HUES64 (cell line): ENCODE data around the gene LTBP3.

Experiments
- H3K27ac ChIP-seq: 2 replicates; pipeline ENCODE4 v1.7.0; 2013; ENCODE audit warnings: low read depth, low read length, inconsistent platforms
- H3K27me3 ChIP-seq: 2 replicates; pipeline ENCODE4 v1.6.1; 2013; ENCODE audit warnings: mild to moderate bottlenecking, low read length; ENCODE audit not compliant: insufficient read depth
- H3K36me3 ChIP-seq: 2 replicates; pipeline ENCODE4 v1.6.1; 2013; ENCODE audit warnings: mild to moderate bottlenecking, low read length; ENCODE audit not compliant: insufficient read depth
- H3K4me1 ChIP-seq: 2 replicates; pipeline ENCODE4 v1.6.1; 2013; ENCODE audit warnings: mild to moderate bottlenecking, low read length, moderate library complexity; ENCODE audit not compliant: insufficient read depth
- H3K4me3 ChIP-seq: 2 replicates; pipeline ENCODE4 v1.5.1; 2013; ENCODE audit warnings: mild to moderate bottlenecking, low read length, moderate library complexity
- H3K9ac ChIP-seq: 2 replicates; pipeline ENCODE4 v1.6.1; 2013; ENCODE audit warnings: mild to moderate bottlenecking, low read depth, low read length
- H3K9me3 ChIP-seq: 2 replicates; pipeline ENCODE4 v1.6.1; 2013; ENCODE audit warnings: low read depth, low read length; ENCODE audit not compliant: insufficient read depth
- WGBS: fragments of 150-250, 120-280 bp; methylation state at CpG from one replicate; pipeline ENCODE4 v1.1.7; 2013; ENCODE audit warnings: missing lambda C conversion rate; 5-methylcytosine and 5-hydroxymethylcytosine counted together

The LTBP3 gene

DNA sequence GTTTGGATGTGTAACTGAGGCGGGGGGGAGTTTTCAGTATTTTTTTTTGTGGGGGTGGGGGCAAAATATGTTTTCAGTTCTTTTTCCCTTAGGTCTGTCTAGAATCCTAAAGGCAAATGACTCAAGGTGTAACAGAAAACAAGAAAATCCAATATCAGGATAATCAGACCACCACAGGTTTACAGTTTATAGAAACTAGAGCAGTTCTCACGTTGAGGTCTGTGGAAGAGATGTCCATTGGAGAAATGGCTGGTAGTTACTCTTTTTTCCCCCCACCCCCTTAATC lies 57.0 kb downstream of the LTBP3 start:
- peaks cover 26% of the 10 kb centered on the region for H3K4me1 ChIP-seq
- H3K27me3 ChIP-seq = no peaks in the 10 kb centered on the region
- H3K36me3 ChIP-seq = peaks cover 65% of the 10 kb centered on the region
- peak overlapping the region; percentile 100 for H3K9ac ChIP-seq
- H3K9me3 ChIP-seq = no peaks in the 10 kb centered on the region
- WGBS = 0% methylated on average over 1 of the region's 2 CpGs
- peak overlapping the region; percentile 96 for H3K4me3 ChIP-seq
- no peak overlapping the region; the same call in 1 of the 2 replicates for H3K27ac ChIP-seq

DNA sequence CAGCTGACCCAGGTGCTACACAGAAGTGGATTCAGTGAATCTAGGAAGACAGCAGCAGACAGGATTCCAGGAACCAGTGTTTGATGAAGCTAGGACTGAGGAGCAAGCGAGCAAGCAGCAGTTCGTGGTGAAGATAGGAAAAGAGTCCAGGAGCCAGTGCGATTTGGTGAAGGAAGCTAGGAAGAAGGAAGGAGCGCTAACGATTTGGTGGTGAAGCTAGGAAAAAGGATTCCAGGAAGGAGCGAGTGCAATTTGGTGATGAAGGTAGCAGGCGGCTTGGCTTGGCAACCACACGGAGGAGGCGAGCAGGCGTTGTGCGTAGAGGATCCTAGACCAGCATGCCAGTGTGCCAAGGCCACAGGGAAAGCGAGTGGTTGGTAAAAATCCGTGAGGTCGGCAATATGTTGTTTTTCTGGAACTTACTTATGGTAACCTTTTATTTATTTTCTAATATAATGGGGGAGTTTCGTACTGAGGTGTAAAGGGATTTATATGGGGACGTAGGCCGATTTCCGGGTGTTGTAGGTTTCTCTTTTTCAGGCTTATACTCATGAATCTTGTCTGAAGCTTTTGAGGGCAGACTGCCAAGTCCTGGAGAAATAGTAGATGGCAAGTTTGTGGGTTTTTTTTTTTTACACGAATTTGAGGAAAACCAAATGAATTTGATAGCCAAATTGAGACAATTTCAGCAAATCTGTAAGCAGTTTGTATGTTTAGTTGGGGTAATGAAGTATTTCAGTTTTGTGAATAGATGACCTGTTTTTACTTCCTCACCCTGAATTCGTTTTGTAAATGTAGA lies 57.6 kb downstream of the LTBP3 start:
- no peaks in the 10 kb centered on the region for H3K27me3 ChIP-seq
- H3K9me3 ChIP-seq = no peaks in the 10 kb centered on the region
- H3K9ac ChIP-seq = peak overlapping the region; percentile 100
- under 1% methylated on average over 20 of the region's 20 CpGs for WGBS
- peaks cover 59% of the 10 kb centered on the region for H3K36me3 ChIP-seq
- H3K27ac ChIP-seq = peak overlapping the region; percentile 99; the same call in 1 of the 2 replicates
- H3K4me3 ChIP-seq = peak overlapping the region; percentile 96
- peaks cover 25% of the 10 kb centered on the region for H3K4me1 ChIP-seq

DNA sequence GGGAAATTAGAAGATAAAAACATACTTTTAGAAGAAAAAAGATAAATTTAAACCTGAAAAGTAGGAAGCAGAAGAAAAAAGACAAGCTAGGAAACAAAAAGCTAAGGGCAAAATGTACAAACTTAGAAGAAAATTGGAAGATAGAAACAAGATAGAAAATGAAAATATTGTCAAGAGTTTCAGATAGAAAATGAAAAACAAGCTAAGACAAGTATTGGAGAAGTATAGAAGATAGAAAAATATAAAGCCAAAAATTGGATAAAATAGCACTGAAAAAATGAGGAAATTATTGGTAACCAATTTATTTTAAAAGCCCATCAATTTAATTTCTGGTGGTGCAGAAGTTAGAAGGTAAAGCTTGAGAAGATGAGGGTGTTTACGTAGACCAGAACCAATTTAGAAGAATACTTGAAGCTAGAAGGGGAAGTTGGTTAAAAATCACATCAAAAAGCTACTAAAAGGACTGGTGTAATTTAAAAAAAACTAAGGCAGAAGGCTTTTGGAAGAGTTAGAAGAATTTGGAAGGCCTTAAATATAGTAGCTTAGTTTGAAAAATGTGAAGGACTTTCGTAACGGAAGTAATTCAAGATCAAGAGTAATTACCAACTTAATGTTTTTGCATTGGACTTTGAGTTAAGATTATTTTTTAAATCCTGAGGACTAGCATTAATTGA lies 58.3 kb downstream of the LTBP3 start:
- Histone ChIP-seq H3K9me3 (no peaks in the 10 kb centered on the region), H3K9ac (peak overlapping the region; percentile 100), H3K4me3 (peak overlapping the region; percentile 96), H3K4me1 (peaks cover 19% of the 10 kb centered on the region), H3K27ac (peak overlapping the region; percentile 99), H3K36me3 (peaks cover 52% of the 10 kb centered on the region), H3K27me3 (no peaks in the 10 kb centered on the region)
- WGBS = 0% methylated on average over 3 of the region's 3 CpGs

DNA sequence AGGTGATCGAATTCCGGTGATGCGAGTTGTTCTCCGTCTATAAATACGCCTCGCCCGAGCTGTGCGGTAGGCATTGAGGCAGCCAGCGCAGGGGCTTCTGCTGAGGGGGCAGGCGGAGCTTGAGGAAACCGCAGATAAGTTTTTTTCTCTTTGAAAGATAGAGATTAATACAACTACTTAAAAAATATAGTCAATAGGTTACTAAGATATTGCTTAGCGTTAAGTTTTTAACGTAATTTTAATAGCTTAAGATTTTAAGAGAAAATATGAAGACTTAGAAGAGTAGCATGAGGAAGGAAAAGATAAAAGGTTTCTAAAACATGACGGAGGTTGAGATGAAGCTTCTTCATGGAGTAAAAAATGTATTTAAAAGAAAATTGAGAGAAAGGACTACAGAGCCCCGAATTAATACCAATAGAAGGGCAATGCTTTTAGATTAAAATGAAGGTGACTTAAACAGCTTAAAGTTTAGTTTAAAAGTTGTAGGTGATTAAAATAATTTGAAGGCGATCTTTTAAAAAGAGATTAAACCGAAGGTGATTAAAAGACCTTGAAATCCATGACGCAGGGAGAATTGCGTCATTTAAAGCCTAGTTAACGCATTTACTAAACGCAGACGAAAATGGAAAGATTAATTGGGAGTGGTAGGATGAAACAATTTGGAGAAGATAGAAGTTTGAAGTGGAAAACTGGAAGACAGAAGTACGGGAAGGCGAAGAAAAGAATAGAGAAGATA lies 59.0 kb downstream of the LTBP3 start, which contains the start of gene MALAT1:
Gene MALAT1, plus strand, starts transcription at position 69 of the 736 bp plus-strand sequence.
- no peaks in the 10 kb centered on the region for H3K9me3 ChIP-seq
- H3K4me3 ChIP-seq = peak within 1 kb of the TSS; percentile 96
- H3K27me3 ChIP-seq = no peaks in the 10 kb centered on the region
- H3K9ac ChIP-seq = peak within 1 kb of the TSS; percentile 100
- H3K27ac ChIP-seq = peak within 1 kb of the TSS; percentile 99
- H3K4me1 ChIP-seq = peaks cover 17% of the 10 kb centered on the region
- H3K36me3 ChIP-seq = peaks cover 45% of the 10 kb centered on the region
- WGBS = under 1% methylated on average over 22 of the region's 24 CpGs

DNA sequence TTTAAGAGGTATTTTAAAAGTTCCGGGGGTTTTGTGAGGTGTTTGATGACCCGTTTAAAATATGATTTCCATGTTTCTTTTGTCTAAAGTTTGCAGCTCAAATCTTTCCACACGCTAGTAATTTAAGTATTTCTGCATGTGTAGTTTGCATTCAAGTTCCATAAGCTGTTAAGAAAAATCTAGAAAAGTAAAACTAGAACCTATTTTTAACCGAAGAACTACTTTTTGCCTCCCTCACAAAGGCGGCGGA lies 59.5 kb downstream of the LTBP3 start:
- Histone ChIP-seq H3K4me3 (peak overlapping the region; percentile 96), H3K9me3 (no peaks in the 10 kb centered on the region), H3K27me3 (no peaks in the 10 kb centered on the region), H3K9ac (peak overlapping the region; percentile 100), H3K27ac (peak overlapping the region; percentile 99), H3K4me1 (peaks cover 20% of the 10 kb centered on the region), H3K36me3 (peaks cover 40% of the 10 kb centered on the region)
- WGBS = 2% methylated on average over 4 of the region's 6 CpGs

DNA sequence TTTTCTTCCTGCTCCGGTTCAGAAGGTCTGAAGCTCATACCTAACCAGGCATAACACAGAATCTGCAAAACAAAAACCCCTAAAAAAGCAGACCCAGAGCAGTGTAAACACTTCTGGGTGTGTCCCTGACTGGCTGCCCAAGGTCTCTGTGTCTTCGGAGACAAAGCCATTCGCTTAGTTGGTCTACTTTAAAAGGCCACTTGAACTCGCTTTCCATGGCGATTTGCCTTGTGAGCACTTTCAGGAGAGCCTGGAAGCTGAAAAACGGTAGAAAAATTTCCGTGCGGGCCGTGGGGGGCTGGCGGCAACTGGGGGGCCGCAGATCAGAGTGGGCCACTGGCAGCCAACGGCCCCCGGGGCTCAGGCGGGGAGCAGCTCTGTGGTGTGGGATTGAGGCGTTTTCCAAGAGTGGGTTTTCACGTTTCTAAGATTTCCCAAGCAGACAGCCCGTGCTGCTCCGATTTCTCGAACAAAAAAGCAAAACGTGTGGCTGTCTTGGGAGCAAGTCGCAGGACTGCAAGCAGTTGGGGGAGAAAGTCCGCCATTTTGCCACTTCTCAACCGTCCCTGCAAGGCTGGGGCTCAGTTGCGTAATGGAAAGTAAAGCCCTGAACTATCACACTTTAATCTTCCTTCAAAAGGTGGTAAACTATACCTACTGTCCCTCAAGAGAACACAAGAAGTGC lies 60.0 kb downstream of the LTBP3 start:
- Histone ChIP-seq H3K9me3 (no peaks in the 10 kb centered on the region), H3K9ac (peak overlapping the region; percentile 100), H3K27ac (peak overlapping the region; percentile 99), H3K27me3 (no peaks in the 10 kb centered on the region), H3K4me3 (peak overlapping the region; percentile 96), H3K36me3 (peaks cover 35% of the 10 kb centered on the region), H3K4me1 (peaks cover 24% of the 10 kb centered on the region)
- 6% methylated on average over 24 of the region's 24 CpGs for WGBS

DNA sequence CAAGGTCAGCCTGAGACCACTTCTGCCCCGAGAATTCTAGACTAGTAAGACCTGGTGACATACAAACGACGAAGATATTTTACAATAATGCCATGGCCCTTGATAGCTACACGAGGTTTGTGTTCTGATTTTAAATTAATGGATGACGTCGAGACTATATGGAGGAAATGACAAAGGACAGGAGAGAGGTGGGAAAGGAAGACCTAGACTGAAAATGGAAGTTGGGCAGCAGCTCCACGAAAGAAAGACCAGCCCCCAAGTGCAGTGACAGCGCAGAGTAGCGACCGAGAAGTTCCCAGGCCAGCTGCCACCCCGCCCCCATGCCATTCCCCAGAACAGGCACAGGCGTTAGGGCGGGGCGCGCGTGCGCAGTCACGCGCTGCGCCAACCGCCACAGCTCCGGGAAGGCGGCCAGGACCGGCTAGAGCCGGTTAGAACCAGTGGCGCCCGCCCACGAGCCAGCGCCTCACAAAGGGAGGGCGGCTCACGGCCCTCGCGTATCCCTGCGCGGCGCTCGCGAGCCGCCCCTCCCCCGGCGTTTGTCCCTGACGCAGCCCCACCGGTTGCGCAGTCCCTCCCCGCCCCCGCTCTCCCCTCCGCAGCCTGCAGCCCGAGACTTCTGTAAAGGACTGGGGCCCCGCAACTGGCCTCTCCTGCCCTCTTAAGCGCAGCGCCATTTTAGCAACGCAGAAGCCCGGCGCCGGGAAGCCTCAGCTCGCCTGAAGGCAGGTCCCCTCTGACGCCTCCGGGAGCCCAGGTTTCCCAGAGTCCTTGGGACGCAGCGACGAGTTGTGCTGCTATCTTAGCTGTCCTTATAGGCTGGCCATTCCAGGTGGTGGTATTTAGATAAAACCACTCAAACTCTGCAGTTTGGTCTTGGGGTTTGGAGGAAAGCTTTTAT lies 60.8 kb downstream of the LTBP3 start:
- peak overlapping the region; percentile 96 for H3K4me3 ChIP-seq
- 2% methylated on average over 61 of the region's 61 CpGs for WGBS
- peaks cover 27% of the 10 kb centered on the region for H3K36me3 ChIP-seq
- H3K4me1 ChIP-seq = peaks cover 32% of the 10 kb centered on the region
- no peaks in the 10 kb centered on the region for H3K27me3 ChIP-seq
- no peaks in the 10 kb centered on the region for H3K9me3 ChIP-seq
- H3K9ac ChIP-seq = peak overlapping the region; percentile 100
- H3K27ac ChIP-seq = peak overlapping the region; percentile 99

DNA sequence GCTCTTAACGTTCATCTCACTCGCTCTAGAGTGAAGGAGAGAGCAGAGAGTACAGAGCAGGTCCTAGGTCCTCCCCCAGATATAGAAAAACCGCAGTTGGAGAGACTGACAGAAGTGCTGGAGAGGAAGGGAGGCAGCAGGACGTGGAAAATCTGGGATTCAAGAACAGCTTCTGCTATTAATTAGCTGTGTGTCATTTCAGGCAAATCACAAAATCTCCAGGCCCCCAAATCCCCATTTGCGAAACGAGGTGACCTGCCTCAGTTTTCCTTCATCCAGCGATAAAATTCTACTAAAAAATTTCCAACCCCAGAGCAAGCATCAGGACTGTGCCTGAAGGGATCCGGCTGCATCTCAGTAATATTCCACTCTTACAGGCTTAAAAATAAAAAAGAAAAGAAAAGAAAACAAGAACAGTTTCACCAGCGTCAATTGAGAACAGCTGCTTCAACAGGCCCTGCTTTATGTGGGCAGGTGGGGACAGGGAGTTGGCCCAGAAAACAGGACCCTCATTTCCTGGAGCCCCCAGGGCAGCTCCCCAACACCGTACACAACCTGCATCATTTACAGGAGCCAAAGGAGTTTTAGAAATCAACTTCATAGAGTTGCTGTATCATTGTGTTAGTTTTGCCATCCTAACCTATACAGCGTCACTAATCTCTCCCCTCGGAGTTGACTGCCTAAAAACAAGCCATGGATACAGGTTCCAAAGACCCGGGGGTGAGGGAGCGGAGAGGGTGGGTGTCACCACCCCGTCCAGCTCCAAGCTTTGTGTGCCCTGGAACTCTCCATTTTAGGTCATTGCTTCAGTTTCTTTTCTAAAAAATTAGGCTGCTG lies 61.6 kb downstream of the LTBP3 start:
- peak overlapping the region; percentile 70 for H3K9ac ChIP-seq
- H3K27ac ChIP-seq = peak overlapping the region; percentile 62
- peaks cover 19% of the 10 kb centered on the region for H3K36me3 ChIP-seq
- 71% methylated on average over 14 of the region's 15 CpGs for WGBS
- peaks cover 41% of the 10 kb centered on the region for H3K4me1 ChIP-seq
- H3K9me3 ChIP-seq = no peaks in the 10 kb centered on the region
- no peaks in the 10 kb centered on the region for H3K27me3 ChIP-seq
- H3K4me3 ChIP-seq = peak overlapping the region; percentile 53

DNA sequence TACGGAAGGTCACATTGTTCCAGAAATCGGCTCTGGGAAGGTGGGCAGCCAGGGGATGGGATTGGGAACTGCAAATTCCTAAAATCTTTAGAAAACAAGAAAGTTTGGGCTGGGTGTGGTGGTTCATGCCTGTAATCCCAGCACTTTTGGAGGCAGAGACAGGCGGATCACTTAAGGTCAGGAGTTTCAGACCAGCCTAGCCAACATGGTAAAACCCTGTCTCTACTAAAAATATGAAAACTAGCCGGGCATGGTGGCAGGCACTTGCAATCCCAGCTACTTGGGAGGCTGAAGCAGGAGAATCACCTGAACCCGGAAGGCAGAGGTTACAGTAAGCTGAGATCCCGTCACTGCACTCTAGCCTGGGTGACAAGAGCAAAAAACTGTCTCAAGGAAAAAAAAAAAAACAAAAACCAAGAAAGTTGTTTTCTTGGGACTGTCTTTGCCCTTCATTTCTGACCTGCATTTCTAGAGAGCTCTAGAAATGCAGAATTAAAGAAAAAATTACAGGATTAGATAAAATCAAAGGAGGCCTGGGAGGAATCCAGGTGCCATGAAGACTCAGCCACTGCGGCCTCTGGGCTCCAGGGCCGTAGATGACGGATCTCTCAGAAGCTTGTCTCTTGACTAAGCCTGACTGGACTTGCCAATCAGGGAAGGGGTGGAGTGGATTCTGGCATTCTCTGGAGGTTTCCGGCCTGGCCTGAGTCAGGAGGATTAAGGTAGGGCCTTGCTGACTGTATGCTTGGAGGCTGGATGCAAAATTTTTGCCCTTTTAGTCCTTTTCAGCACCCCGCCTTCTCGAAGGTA lies 64.6 kb downstream of the LTBP3 start:
- Histone ChIP-seq H3K4me3 (no peak overlapping the region), H3K27ac (peak overlapping the region; percentile 34; the same call in 1 of the 2 replicates), H3K9ac (no peak overlapping the region), H3K36me3 (no peaks in the 10 kb centered on the region), H3K27me3 (no peaks in the 10 kb centered on the region), H3K4me1 (peaks cover 65% of the 10 kb centered on the region), H3K9me3 (no peaks in the 10 kb centered on the region)
- WGBS = 76% methylated on average over 12 of the region's 12 CpGs
